Endothelial cell of umbilical vein (primary cell): ENCODE results near the gene RLN3.

Source experiments
- FOS ChIP-seq: IDR thresholded peaks from 2 replicates; pipeline ENCODE4 v1.6.1; 2011; ENCODE audit warnings: mild to moderate bottlenecking, low read length, moderate library complexity, borderline replicate concordance; ENCODE audit not compliant: insufficient read depth
- POLR2A ChIP-seq: IDR thresholded peaks from 2 replicates; pipeline ENCODE4 v1.6.1; 2012; ENCODE audit warnings: low read depth, mild to moderate bottlenecking, control low read depth, low read length
- TF ChIP-seq, protein P1 (sequence below), 2 donors: IDR thresholded peaks; 1 replicate in 1 of 2; 2 replicates in 1 of 2; pipeline ENCODE4 v1.5.1; 2011; ENCODE audit warnings: low read length in 2 of 2, mild to moderate bottlenecking in 2 of 2, moderate library complexity in 2 of 2, control low read depth in 1 of 2, inconsistent platforms in 1 of 2, low read depth in 1 of 2; ENCODE audit not compliant: insufficient read depth in 1 of 2; ENCODE audit errors: extremely low read depth in 1 of 2

GRCh38 chr19:13995878-13996765, 31.8 kb upstream of the RLN3 start:
- TF ChIP-seq POLR2A (no peak), FOS (no peak)
- TF ChIP-seq, protein P1, sequence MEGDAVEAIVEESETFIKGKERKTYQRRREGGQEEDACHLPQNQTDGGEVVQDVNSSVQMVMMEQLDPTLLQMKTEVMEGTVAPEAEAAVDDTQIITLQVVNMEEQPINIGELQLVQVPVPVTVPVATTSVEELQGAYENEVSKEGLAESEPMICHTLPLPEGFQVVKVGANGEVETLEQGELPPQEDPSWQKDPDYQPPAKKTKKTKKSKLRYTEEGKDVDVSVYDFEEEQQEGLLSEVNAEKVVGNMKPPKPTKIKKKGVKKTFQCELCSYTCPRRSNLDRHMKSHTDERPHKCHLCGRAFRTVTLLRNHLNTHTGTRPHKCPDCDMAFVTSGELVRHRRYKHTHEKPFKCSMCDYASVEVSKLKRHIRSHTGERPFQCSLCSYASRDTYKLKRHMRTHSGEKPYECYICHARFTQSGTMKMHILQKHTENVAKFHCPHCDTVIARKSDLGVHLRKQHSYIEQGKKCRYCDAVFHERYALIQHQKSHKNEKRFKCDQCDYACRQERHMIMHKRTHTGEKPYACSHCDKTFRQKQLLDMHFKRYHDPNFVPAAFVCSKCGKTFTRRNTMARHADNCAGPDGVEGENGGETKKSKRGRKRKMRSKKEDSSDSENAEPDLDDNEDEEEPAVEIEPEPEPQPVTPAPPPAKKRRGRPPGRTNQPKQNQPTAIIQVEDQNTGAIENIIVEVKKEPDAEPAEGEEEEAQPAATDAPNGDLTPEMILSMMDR (IDR thresholded peaks at IDR 0.05; ENCODE audit: extremely low read depth in 1 of 2, insufficient read depth in 1 of 2, low read depth in 1 of 2, low read length in 2 of 2): no peak
